GM12878 (cell line): ENCODE data around the gene ENO2. TPM values are rescaled to one million over a fixed set of nuclear protein-coding genes. Genes with fewer than 3 reads are reported as not detected.

Source experiments
- DPF2 ChIP-seq: fragments of 450-650 bp; IDR thresholded peaks from 2 replicates; pipeline ENCODE4 v1.6.1; 2017; ENCODE audit warnings: mild to moderate bottlenecking
- EED ChIP-seq: sonication (generic); IDR thresholded peaks from 2 replicates; pipeline ENCODE4 v1.6.1; 2016; ENCODE audit warnings: antibody characterized with exemption, low read depth
- EGR1 ChIP-seq, 2 experiments: IDR thresholded peaks; 1 replicate in 1 of 2; 2 replicates in 1 of 2; pipeline ENCODE4 v1.6.1; 2011 to 2012; ENCODE audit warnings: low read depth in 2 of 2, low read length in 2 of 2, borderline replicate concordance in 1 of 2, mild to moderate bottlenecking in 1 of 2, moderate library complexity in 1 of 2
- ETV6 ChIP-seq, 2 experiments: fragments of 450-650 bp in 1 of 2; IDR thresholded peaks in 1 of 2; conservative IDR thresholded peaks in 1 of 2; 2 replicates each; pipeline ENCODE4 v1.6.1; 2014; ENCODE audit warnings: antibody characterized with exemption in 1 of 2, borderline replicate concordance in 1 of 2, low read depth in 1 of 2, mild to moderate bottlenecking in 1 of 2, moderate library complexity in 1 of 2
- IKZF1 ChIP-seq: fragments of 450-650 bp; conservative IDR thresholded peaks from 2 replicates; pipeline ENCODE4 v1.6.1; 2017; ENCODE audit warnings: antibody characterized with exemption, mild to moderate bottlenecking
- KAT2A ChIP-seq: conservative IDR thresholded peaks from 2 replicates; pipeline ENCODE4 v1.6.1; 2011; ENCODE audit warnings: low read depth, low read length; ENCODE audit not compliant: control insufficient read depth
- KDM1A ChIP-seq: fragments of 200-600 bp; sonication (generic); IDR thresholded peaks from 2 replicates; pipeline ENCODE4 v1.6.1; 2016; ENCODE audit warnings: borderline replicate concordance
- MAX ChIP-seq: IDR thresholded peaks from 2 replicates; pipeline ENCODE4 v1.6.1; 2012; ENCODE audit warnings: low read depth, low read length, improper control_type of control experiment
- PAX5 ChIP-seq: IDR thresholded peaks from 2 replicates; pipeline ENCODE4 v1.6.1; 2011; ENCODE audit warnings: low read depth, low read length, borderline replicate concordance
- PAX8 ChIP-seq: fragments of 450-650 bp; IDR thresholded peaks from 2 replicates; pipeline ENCODE4 v1.6.1; 2017; ENCODE audit warnings: mild to moderate bottlenecking, moderate library complexity
- PKNOX1 ChIP-seq: fragments of 450-650 bp; IDR thresholded peaks from 2 replicates; pipeline ENCODE4 v1.6.1; 2016; ENCODE audit warnings: mild to moderate bottlenecking
- POLR2AphosphoS5 ChIP-seq: IDR thresholded peaks from 2 replicates; pipeline ENCODE4 v1.6.1; 2011; ENCODE audit warnings: mild to moderate bottlenecking, low read length, inconsistent platforms
- PRDM15 ChIP-seq: fragments of 450-650 bp; formaldehyde crosslinking; IDR thresholded peaks from 2 replicates; pipeline ENCODE4 v1.4.0; 2020; ENCODE audit warnings: mild to moderate bottlenecking, moderate library complexity
- RB1 ChIP-seq: fragments of 450-650 bp; formaldehyde crosslinking; IDR thresholded peaks from 2 replicates; pipeline ENCODE4 v1.6.1; 2017; ENCODE audit warnings: mild to moderate bottlenecking, borderline replicate concordance
- RBBP5 ChIP-seq: fragments of 200-600 bp; sonication (generic); conservative IDR thresholded peaks from 2 replicates; pipeline ENCODE4 v1.6.1; 2016
- RCOR1 ChIP-seq: conservative IDR thresholded peaks from 2 replicates; pipeline ENCODE4 v1.6.1; 2012; ENCODE audit warnings: low read depth, low read length, improper control_type of control experiment
- RFX5 ChIP-seq: IDR thresholded peaks from 2 replicates; pipeline ENCODE4 v1.6.1; 2011; ENCODE audit warnings: low read depth, low read length, improper control_type of control experiment
- SMAD5 ChIP-seq: IDR thresholded peaks from 2 replicates; pipeline ENCODE4 v1.6.1; 2016; ENCODE audit warnings: antibody characterized with exemption, low read depth
- SPI1 ChIP-seq: IDR thresholded peaks from 2 replicates; pipeline ENCODE4 v1.6.1; 2011; ENCODE audit warnings: low read depth, mild to moderate bottlenecking, low read length, moderate library complexity, borderline replicate concordance; ENCODE audit not compliant: insufficient read depth
- USF2 ChIP-seq: IDR thresholded peaks from 2 replicates; pipeline ENCODE4 v1.6.1; 2011; ENCODE audit warnings: low read depth, low read length, improper control_type of control experiment, borderline replicate concordance
- YBX1 ChIP-seq: fragments of 450-650 bp; IDR thresholded peaks from 2 replicates; pipeline ENCODE4 v1.6.1; 2016; ENCODE audit warnings: antibody characterized with exemption
- ZNF217 ChIP-seq: fragments of 450-650 bp; IDR thresholded peaks from 2 replicates; pipeline ENCODE4 v1.6.1; 2017; ENCODE audit warnings: antibody characterized with exemption, mild to moderate bottlenecking
- polyA plus RNA-seq, 11 experiments: library from polyadenylated mRNA; depleted of rRNA in 4 of 11; unstranded in 6 of 11; stranded (reverse) in 5 of 11; fragments of >200 nt; fragmentation: Nextera tagmentation in 4 of 11; fragmentation: Illumina TruSeq in 1 of 11; extraction: Ambion mirVana in 4 of 11; extraction: Trizol in 1 of 11; gene quantifications; 1 replicate in 1 of 11; 2 replicates in 10 of 11; pipeline versions ENCODE4 v1.2.1 to v1.2.3, GENCODE V29; 2011 to 2016; ENCODE audit warnings: inconsistent platforms in 2 of 11, missing spikeins in 2 of 11, low read depth in 1 of 11
- total RNA-seq, 4 experiments: library from RNA; depleted of rRNA in 3 of 4; stranded (reverse); fragments of >200 nt in 3 of 4; fragmentation: Illumina TruSeq in 1 of 4; extraction: Trizol in 1 of 4; gene quantifications; 2 replicates each; pipeline versions ENCODE4 v1.2.1 to v1.2.3, GENCODE V29; 2013 to 2021
- TF ChIP-seq, protein P1 (sequence below): fragments of 450-650 bp; IDR thresholded peaks from 2 replicates; pipeline ENCODE4 v1.6.1; 2017; ENCODE audit warnings: mild to moderate bottlenecking

The ENO2 gene
- total and polyA plus RNA-seq, 10 of the 15 experiments (the other 5 are each of a cell fraction or from before 2014, with no cell fraction given), result 24.8 to 196 (median 43.1) TPM

DNA sequence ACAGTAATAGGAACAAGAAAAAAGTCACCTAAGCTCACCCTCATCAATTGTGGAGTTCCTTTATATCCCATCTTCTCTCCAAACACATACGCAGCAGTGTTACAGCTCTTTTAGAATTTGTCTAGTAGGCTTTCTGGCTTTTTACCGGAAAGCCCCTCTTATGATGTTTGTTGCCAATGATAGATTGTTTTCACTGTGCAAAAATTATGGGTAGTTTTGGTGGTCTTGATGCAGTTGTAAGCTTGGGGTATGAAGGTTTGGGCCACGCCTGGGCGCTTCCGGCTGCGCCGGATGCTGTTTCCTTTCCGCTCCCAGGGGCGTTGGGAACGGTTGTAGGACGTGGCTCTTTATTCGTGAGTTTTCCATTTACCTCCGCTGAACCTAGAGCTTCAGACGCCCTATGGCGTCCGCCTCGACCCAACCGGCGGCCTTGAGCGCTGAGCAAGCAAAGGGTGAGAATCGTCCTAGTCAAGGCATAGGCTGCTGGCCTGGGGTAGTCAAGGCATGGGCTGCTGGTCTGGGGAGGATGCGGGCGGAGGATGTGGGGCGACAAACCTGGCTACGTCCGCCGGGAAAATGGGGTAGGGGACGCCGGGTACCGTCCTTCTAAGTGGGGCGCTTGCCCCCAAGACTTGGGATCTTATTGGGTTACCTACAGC, 29.5 kb downstream of the ENO2 start, which contains the start of the genes C12orf57 and RNU7-1 (continued):
- TF ChIP-seq PRDM15 (CRISPR knock-in tag) (peak; percentile 99), PKNOX1 (no peak), IKZF1 (no peak; the same call in 1 of the 2 replicates), SMAD5 (peak; percentile 100), RBBP5 (no peak), RB1 (peak; percentile 80; the same call in 1 of the 2 replicates), SPI1 (no peak), KAT2A (no peak), ETV6 (conservative IDR thresholded peaks at IDR 0.05 in 1 of 2, IDR thresholded peaks at IDR 0.05 in 1 of 2; ENCODE audit: borderline replicate concordance in 1 of 2, low read depth in 1 of 2) (peak in 1 of 2 experiments; percentile 82; a peak in 2 of 4 replicates), KDM1A (no peak), RCOR1 (peak; percentile 91), EED (no peak), EGR1 (IDR thresholded peaks at IDR 0.05; ENCODE audit: borderline replicate concordance in 1 of 2, low read depth in 2 of 2, low read length in 2 of 2) (peak in 1 of 2 experiments; percentile 76; a peak in 1 of 3 replicates), RFX5 (no peak), MAX (0 out of 2 replicates have a peak, but pooled peaks have one; percentile 20), ZNF217 (no peak), DPF2 (no peak; the same call in 1 of the 2 replicates), POLR2AphosphoS5 (peak; percentile 99), YBX1 (0 out of 2 replicates have a peak, but pooled peaks have one; percentile 25), PAX5 (peak; percentile 96), PAX8 (0 out of 2 replicates have a peak, but pooled peaks have one; percentile 38), USF2 (no peak)
- TF ChIP-seq, protein P1, sequence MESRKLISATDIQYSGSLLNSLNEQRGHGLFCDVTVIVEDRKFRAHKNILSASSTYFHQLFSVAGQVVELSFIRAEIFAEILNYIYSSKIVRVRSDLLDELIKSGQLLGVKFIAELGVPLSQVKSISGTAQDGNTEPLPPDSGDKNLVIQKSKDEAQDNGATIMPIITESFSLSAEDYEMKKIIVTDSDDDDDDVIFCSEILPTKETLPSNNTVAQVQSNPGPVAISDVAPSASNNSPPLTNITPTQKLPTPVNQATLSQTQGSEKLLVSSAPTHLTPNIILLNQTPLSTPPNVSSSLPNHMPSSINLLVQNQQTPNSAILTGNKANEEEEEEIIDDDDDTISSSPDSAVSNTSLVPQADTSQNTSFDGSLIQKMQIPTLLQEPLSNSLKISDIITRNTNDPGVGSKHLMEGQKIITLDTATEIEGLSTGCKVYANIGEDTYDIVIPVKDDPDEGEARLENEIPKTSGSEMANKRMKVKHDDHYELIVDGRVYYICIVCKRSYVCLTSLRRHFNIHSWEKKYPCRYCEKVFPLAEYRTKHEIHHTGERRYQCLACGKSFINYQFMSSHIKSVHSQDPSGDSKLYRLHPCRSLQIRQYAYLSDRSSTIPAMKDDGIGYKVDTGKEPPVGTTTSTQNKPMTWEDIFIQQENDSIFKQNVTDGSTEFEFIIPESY, result peak; percentile 89
